ENCODE data around the gene POLR3A. TPM values are rescaled to one million over a fixed set of nuclear protein-coding genes. Genes with fewer than 3 reads are reported as not detected.

The POLR3A gene
- total RNA-seq, 1 donor from 2014 or later, result 13.0 TPM

DNA sequence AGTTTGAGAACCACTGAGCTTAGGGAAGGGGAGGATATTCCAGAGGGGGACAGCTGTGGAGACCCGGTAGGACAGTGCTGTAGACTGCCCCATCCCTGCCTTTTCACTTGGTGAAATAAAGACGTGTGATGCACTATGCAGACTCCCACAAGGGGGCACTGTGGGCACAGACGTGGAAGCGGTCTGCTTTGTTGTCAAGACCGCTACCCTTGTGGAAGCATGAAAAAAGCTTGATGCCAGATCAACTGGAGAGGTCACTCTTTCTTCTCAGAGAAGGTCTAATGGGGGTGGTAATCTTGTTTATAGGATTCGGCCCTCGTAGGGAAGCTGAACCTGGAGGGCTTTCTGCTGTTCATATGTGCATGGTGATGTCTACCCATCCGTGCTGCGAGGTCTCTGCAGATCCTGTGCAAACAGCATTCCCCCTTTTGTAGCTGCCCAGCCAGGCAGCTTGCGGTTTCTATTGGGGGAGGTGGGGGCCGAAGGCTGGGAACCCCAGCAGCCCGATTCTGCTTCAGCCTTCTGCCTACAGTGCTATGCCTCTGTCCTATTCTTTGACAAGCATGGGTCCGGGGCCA, 18.1 kb upstream of the POLR3A start:
- peak; percentile 72 to 84 for DNase-seq (ENCODE audit: low read depth in 2 of 2)

- no peak for DNase-seq (ENCODE audit: low read depth in 2 of 2)
Measured at GRCh38 chr10:78046711-78047269, 17.5 kb upstream of the POLR3A start.

GRCh38 chr10:78045856-78046255, 16.5 kb upstream of the POLR3A start:
- no peak for DNase-seq (ENCODE audit: low read depth in 2 of 2)

GRCh38 chr10:78045237-78045636, 15.9 kb upstream of the POLR3A start:
- no peak for DNase-seq (ENCODE audit: low read depth in 2 of 2)

- DNase-seq (ENCODE audit: low read depth in 2 of 2), result no peak
Measured at GRCh38 chr10:78044699-78045098, 15.4 kb upstream of the POLR3A start.

GRCh38 chr10:78044179-78044578, 14.9 kb upstream of the POLR3A start:
- no peak for DNase-seq (ENCODE audit: low read depth in 2 of 2)

- no peak for DNase-seq (ENCODE audit: low read depth in 2 of 2)
Measured at GRCh38 chr10:78042752-78043104, 13.4 kb upstream of the POLR3A start.

GRCh38 chr10:78042058-78042751, 12.9 kb upstream of the POLR3A start:
- peak; percentile 27 to 42 for DNase-seq (ENCODE audit: low read depth in 2 of 2)

- DNase-seq (ENCODE audit: low read depth in 2 of 2), result no peak
Measured at GRCh38 chr10:78041170-78042057, 12.1 kb upstream of the POLR3A start.

- no peak for DNase-seq (ENCODE audit: low read depth in 2 of 2)
Measured at GRCh38 chr10:78039743-78040142, 10.4 kb upstream of the POLR3A start.

GRCh38 chr10:78038791-78039547, 9.7 kb upstream of the POLR3A start:
- no peak for DNase-seq (ENCODE audit: low read depth in 2 of 2)

DNA sequence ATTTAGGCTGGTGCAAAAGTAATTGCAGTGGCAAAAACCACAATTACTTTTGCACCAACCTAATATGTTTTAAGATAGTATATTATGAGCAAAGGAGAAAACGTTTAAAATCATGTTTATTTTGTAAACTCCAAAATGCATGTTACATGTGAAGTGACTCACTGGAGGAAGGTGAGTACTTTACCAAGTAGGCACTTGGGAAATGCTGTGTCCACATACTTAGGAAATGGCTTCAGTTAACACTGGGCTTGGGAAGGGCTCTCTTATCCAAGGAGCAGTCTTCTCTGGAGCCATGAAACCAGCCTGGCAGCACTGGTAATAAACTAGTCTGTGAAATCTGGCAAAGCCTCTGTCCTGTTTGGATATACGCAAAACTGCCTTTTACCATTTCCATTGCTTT, 8.8 kb upstream of the POLR3A start:
- peak in 1 of 2 donors; percentile 43 for DNase-seq (ENCODE audit: low read depth in 2 of 2)

DNA sequence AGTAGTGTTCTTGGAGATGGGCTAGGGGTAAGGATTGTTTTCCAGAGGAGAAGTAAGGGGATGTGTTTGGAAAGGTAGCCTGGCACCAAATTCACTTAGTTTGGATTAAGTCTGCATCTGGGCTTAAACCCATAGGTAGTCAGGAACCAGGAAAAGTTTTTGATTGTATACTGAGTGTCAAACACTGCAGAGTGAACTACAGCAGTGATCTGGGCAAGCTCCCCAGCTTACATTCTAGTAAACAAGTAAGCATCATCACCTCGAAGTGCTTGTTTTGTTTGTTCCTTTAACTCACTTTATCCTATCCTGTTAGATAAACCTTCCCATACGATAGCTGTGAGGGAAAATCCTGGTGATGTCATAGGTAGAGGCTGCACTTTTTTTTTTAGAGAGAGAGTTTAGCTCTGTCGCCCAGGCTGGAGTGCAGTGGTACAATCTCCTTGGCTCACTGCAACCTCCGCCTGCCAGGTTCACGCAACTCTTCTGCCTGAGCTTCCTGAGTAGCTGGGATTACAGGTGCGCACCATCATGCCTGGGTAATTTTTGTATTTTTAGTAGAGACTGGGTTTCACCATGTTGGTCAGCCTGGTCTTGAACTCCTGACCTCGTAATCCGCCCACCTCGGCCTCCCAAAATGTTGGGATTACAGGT, 6.7 kb upstream of the POLR3A start:
- no peak for DNase-seq (ENCODE audit: low read depth in 2 of 2)

DNA sequence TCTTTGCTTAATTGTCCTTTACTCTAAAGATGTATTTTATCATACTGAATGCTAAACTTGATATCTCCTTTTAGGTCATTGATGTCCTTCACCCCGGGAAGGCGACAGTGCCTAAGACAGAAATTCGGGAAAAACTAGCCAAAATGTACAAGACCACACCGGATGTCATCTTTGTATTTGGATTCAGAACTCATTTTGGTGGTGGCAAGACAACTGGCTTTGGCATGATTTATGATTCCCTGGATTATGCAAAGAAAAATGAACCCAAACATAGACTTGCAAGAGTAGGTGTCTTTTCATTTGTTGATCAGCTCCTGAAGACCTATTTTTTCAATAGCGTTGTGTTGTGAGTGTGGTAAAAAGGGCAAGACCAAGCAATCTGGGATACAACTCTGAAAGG, 6.1 kb upstream of the POLR3A start:
- no peak for DNase-seq (ENCODE audit: low read depth in 2 of 2)

DNA sequence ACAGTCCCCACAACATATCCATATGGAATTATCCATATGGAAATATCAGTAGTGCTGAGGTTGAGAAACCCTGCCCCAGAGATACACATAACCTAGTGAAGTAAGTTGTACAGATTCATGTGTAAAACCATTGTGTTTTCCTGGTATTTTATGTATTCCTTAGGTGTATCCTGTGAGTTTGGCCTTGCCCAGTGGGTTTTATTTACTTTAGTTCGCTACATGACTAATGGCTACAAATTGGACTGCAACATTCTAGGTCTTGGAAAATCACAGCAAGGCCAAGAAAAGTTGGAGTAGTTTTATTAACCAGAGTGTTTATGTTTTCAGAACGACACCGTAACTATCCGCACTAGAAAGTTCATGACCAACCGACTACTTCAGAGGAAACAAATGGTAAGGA, 5.7 kb upstream of the POLR3A start:
- peak in 1 of 2 donors; percentile 32 for DNase-seq (ENCODE audit: low read depth in 2 of 2)

DNA sequence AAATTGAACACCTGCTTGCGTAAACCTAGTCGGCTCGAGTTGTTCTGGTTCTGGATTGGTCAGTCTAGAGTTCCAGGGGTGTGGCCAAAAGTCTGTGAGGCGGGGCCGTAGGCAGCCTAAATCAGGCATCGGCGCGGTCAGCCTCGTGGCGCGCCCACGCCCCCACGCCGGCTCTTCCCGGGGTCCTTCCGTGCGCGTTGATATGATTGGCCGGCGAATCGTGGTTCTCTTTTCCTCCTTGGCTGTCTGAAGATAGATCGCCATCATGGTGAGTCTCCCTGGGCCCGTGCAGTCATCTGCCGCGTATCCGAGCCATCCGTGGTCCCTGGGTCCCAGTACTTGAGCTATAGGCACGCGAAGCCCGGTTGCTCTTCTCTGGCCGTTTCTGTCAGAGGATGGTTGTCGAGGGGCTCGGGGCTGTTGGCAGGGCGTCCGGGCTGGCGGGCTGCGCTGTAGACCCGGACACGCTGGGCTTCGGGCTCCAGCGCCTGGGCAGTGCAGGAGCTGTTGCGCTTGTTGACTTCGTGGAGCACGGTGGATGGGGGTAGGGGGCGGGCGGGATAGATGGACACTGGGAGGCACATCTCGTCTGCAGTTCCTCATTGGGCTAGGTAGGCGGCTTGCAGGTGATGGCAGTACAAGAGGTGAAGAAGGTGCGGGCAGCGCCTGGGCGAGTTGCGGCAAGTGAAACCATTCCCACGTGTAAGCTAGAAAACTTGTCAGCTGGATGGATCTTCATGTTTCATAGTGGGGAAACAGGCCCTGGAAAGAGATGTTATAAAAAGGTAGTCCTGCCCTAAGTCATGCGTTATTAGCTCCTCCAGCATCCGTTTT, 4.5 kb upstream of the POLR3A start, which contains the start of gene RPS24:
Gene RPS24, plus strand, starts transcription at position 227 of the 834 bp plus-strand sequence. Its CDS starts 39 bp downstream, at position 266.
- DNase-seq (ENCODE audit: low read depth in 2 of 2), result peak; percentile 95 to 98

- no peak for DNase-seq (ENCODE audit: low read depth in 2 of 2)
Measured at GRCh38 chr10:78033387-78033636, 4.0 kb upstream of the POLR3A start.

- peak in 1 of 2 donors; percentile 68 for DNase-seq (ENCODE audit: low read depth in 2 of 2)
Measured at GRCh38 chr10:78028438-78029268, 662 bp downstream of the POLR3A start.

GRCh38 chr10:78025685-78026364, 3.5 kb downstream of the POLR3A start:
- peak in 1 of 2 donors; percentile 68 for DNase-seq (ENCODE audit: low read depth in 2 of 2)

Measured in dermis microvascular lymphatic vessel endothelial cell (primary cell).